WTC11 (cell line): Measurements from ENCODE around the gene PABPN1L.

Experiments used
- ATF3 ChIP-seq: sonication (generic); formaldehyde crosslinking; conservative IDR thresholded peaks from 2 replicates; pipeline ENCODE4 v1.8.1; 2022; ENCODE audit warnings: mild to moderate bottlenecking, missing genetic modification reagents
- CBFB ChIP-seq: sonication (generic); formaldehyde crosslinking; IDR thresholded peaks from 2 replicates; pipeline ENCODE4 v1.8.1; 2022; ENCODE audit warnings: mild to moderate bottlenecking, low read depth, missing genetic modification reagents
- CREB1 ChIP-seq: sonication (generic); formaldehyde crosslinking; IDR thresholded peaks from 2 replicates; pipeline ENCODE4 v1.8.0; 2023; ENCODE audit warnings: mild to moderate bottlenecking, missing genetic modification reagents
- CREM ChIP-seq: sonication (generic); formaldehyde crosslinking; IDR thresholded peaks from 2 replicates; pipeline ENCODE4 v1.8.1; 2022; ENCODE audit warnings: mild to moderate bottlenecking, missing genetic modification reagents, moderate library complexity
- CTCF ChIP-seq: fragments of 200-600 bp; IDR thresholded peaks from 2 replicates; pipeline ENCODE4 v1.8.0; 2022; ENCODE audit warnings: antibody characterized with exemption
- E2F1 ChIP-seq: sonication (generic); formaldehyde crosslinking; IDR thresholded peaks from 2 replicates; pipeline ENCODE4 v1.8.0; 2022; ENCODE audit warnings: mild to moderate bottlenecking, missing genetic modification reagents
- ESRRA ChIP-seq: sonication (generic); formaldehyde crosslinking; IDR thresholded peaks from 2 replicates; pipeline ENCODE4 v1.8.1; 2022; ENCODE audit warnings: mild to moderate bottlenecking, missing genetic modification reagents, borderline replicate concordance
- FOXJ3 ChIP-seq: sonication (generic); formaldehyde crosslinking; IDR thresholded peaks from 2 replicates; pipeline ENCODE4 v1.9.0; 2021; ENCODE audit warnings: missing genetic modification reagents, mild to moderate bottlenecking, borderline replicate concordance
- GABPB1 ChIP-seq: sonication (generic); formaldehyde crosslinking; IDR thresholded peaks from 2 replicates; pipeline ENCODE4 v1.8.1; 2023; ENCODE audit warnings: mild to moderate bottlenecking, missing genetic modification reagents
- MAX ChIP-seq: sonication (generic); formaldehyde crosslinking; IDR thresholded peaks from 2 replicates; pipeline ENCODE4 v1.8.0; 2022; ENCODE audit warnings: mild to moderate bottlenecking, missing genetic modification reagents
- NR1H2 ChIP-seq: sonication (generic); formaldehyde crosslinking; IDR thresholded peaks from 2 replicates; pipeline ENCODE4 v1.9.0; 2021; ENCODE audit warnings: mild to moderate bottlenecking, moderate library complexity, missing genetic modification reagents
- USF2 ChIP-seq: sonication (generic); formaldehyde crosslinking; IDR thresholded peaks from 2 replicates; pipeline ENCODE4 v1.8.1; 2023; ENCODE audit warnings: mild to moderate bottlenecking, missing genetic modification reagents, moderate library complexity
- ZBTB21 ChIP-seq: sonication (generic); formaldehyde crosslinking; IDR thresholded peaks from 2 replicates; pipeline ENCODE4 v1.8.1; 2023; ENCODE audit warnings: mild to moderate bottlenecking, missing genetic modification reagents, borderline replicate concordance
- ZNF232 ChIP-seq: sonication (generic); formaldehyde crosslinking; IDR thresholded peaks from 2 replicates; pipeline ENCODE4 v1.8.0; 2022; ENCODE audit warnings: mild to moderate bottlenecking, missing genetic modification reagents

GRCh38 chr16:88831838-88832237 lies 34.6 kb downstream of the PABPN1L start:
- TF ChIP-seq ZNF232 (CRISPR knock-in tag) (no peak), CTCF (no peak), CBFB (CRISPR knock-in tag) (no peak), GABPB1 (CRISPR knock-in tag) (no peak), CREM (no peak), ZBTB21 (CRISPR knock-in tag) (no peak), E2F1 (CRISPR knock-in tag) (no peak), CREB1 (CRISPR knock-in tag) (no peak), FOXJ3 (no peak), USF2 (CRISPR knock-in tag) (no peak), NR1H2 (no peak), ATF3 (CRISPR knock-in tag) (no peak), MAX (CRISPR knock-in tag) (no peak), ESRRA (no peak)
